Fibroblast of mammary gland (primary cell): ENCODE data around the gene WASHC4.
"Not testable (repeated sequence)": the region's sequence is repeated elsewhere in the genome, so short reads cannot be mapped to it uniquely, and the experiment has no call there.

ENCODE experiments used
- DNase-seq: peaks from one replicate; pipeline ENCODE4 v3.0.0-alpha.2; 2010; ENCODE audit warnings: low read depth
- H3K4me3 ChIP-seq: 2 replicates; pipeline ENCODE4 v1.5.1; 2011; ENCODE audit warnings: low read depth, mild to moderate bottlenecking, low read length, moderate library complexity; ENCODE audit not compliant: control insufficient read depth
- CTCF ChIP-seq: conservative IDR thresholded peaks from 2 replicates; pipeline ENCODE4 v1.5.1; 2011; ENCODE audit warnings: low read depth, low read length, inconsistent platforms; ENCODE audit not compliant: control insufficient read depth, insufficient read depth

WASHC4 gene

GRCh38 chr12:105171691-105172436, 64.3 kb downstream of the WASHC4 start:
- no peak for TF ChIP-seq CTCF
- no peak for DNase-seq
- no peak overlapping the region for H3K4me3 ChIP-seq

- H3K4me3 ChIP-seq, result no peak overlapping the region
- TF ChIP-seq CTCF, result no peak
- no peak for DNase-seq
Observed at GRCh38 chr12:105175397-105175990, 68.0 kb downstream of the WASHC4 start.

- no peak for DNase-seq
- TF ChIP-seq CTCF, result no peak
- no peak overlapping the region for H3K4me3 ChIP-seq
Observed at GRCh38 chr12:105177208-105177607, 69.7 kb downstream of the WASHC4 start.

- not testable (repeated sequence) for DNase-seq, H3K4me3 ChIP-seq
Observed at GRCh38 chr12:105179114-105179513, 71.6 kb downstream of the WASHC4 start.

GRCh38 chr12:105183406-105183805, 75.9 kb downstream of the WASHC4 start:
- H3K4me3 ChIP-seq, DNase-seq: not testable (repeated sequence)

DNA sequence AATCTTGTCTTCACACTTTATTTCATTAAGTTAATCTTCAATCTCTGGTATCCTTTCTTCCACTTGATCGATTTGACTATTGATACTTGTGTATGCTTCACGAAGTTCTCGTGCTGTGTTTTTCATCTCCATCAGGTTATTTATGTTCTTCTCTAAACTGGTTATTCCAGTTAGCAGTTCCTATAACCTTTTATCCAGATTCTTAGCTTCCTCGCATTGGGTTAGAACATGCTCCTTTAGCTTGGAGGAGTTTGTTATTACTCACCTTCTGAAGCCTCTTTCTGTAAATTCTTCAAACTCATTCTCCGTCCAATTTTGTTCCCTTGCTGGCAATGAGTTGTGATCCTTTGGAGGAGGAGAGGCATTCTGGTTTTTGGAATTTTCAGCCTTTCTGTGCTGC, 76.4 kb downstream of the WASHC4 start:
- not testable (repeated sequence) for DNase-seq, H3K4me3 ChIP-seq

DNA sequence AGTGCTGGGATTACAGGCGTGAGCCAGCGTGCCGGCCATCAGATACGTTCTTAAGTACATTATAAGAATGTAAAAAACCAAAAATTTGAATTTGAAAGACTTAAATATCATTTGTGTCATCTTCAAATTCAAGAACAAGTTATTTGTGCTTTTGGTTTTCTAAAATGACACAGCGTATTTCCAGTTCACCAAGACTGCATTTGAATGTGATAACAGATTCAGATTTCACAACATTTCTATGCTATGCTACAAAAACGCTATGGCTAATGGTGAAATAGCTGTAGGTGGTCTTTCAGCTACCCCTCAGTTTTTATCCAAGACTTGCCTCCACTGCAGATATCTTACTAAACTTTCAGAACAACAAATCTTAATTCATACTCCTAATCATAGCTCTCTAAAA, 81.8 kb downstream of the WASHC4 start:
- no peak for DNase-seq
- no peak overlapping the region for H3K4me3 ChIP-seq
- TF ChIP-seq CTCF, result no peak

DNA sequence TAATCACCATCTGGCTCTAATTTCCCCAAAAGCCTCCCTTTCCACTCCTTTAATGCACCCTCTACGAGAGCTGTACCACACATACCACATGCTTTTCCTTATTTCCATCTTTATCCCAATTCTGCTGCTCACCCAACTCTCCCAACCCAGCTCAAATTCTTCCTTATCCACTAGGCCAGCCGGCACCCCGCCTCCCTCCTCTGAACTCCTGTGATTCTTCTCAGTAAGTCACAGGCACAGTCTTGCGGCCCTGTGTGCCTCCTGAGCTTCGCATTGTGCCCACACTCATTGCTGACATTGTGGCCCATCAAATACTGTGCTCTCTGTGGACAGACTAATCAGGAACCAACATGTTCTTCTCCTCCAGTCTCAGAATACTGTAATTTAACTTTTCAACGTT, 83.0 kb downstream of the WASHC4 start:
- no peak for DNase-seq
- no peak overlapping the region for H3K4me3 ChIP-seq
- TF ChIP-seq CTCF, result no peak
